NCI-H128 (cell line): ENCODE data around the gene HMCN1.
"Not testable (repeated sequence)": the region's sequence is repeated elsewhere in the genome, so short reads cannot be mapped to it uniquely, and the experiment has no call there.

ENCODE experiments used
- DNase-seq: peaks from one replicate; lab custom pipeline; 2025; ENCODE audit not compliant: unreplicated experiment; lab: John Stamatoyannopoulos, UW

Gene HMCN1

GRCh38 chr1:185739967-185740366, 5.8 kb downstream of the HMCN1 start:
- no peak for DNase-seq

GRCh38 chr1:185741551-185741950, 7.4 kb downstream of the HMCN1 start:
- DNase-seq, result no peak

- DNase-seq, result no peak
Observed at GRCh38 chr1:185742403-185742802, 8.2 kb downstream of the HMCN1 start.

GRCh38 chr1:185745165-185745564, 11.0 kb downstream of the HMCN1 start:
- DNase-seq, result no peak

GRCh38 chr1:185759061-185759460, 24.9 kb downstream of the HMCN1 start:
- no peak for DNase-seq

GRCh38 chr1:185761841-185762240, 27.6 kb downstream of the HMCN1 start:
- no peak for DNase-seq

- DNase-seq, result no peak
Observed at GRCh38 chr1:185767508-185768120, 33.4 kb downstream of the HMCN1 start.

- DNase-seq, result no peak
Observed at GRCh38 chr1:185768371-185768770, 34.2 kb downstream of the HMCN1 start.

- DNase-seq, result no peak
Observed at GRCh38 chr1:185769136-185769535, 34.9 kb downstream of the HMCN1 start.

- no peak for DNase-seq
Observed at GRCh38 chr1:185774394-185774793, 40.2 kb downstream of the HMCN1 start.

GRCh38 chr1:185775501-185775900, 41.3 kb downstream of the HMCN1 start:
- DNase-seq, result peak; percentile 86

- DNase-seq, result no peak
Observed at GRCh38 chr1:185776522-185776921, 42.3 kb downstream of the HMCN1 start.

- DNase-seq, result not testable (repeated sequence)
Observed at GRCh38 chr1:185783860-185784259, 49.7 kb downstream of the HMCN1 start.

- DNase-seq, result no peak
Observed at GRCh38 chr1:185785586-185785985, 51.4 kb downstream of the HMCN1 start.

- DNase-seq, result no peak
Observed at GRCh38 chr1:185786524-185786923, 52.3 kb downstream of the HMCN1 start.

- no peak for DNase-seq
Observed at GRCh38 chr1:185787238-185787637, 53.0 kb downstream of the HMCN1 start.

GRCh38 chr1:185788386-185788785, 54.2 kb downstream of the HMCN1 start:
- DNase-seq, result no peak

GRCh38 chr1:185789501-185790193, 55.5 kb downstream of the HMCN1 start:
- DNase-seq, result no peak

GRCh38 chr1:185790194-185790735, 56.1 kb downstream of the HMCN1 start:
- no peak for DNase-seq

GRCh38 chr1:185792040-185792439, 57.8 kb downstream of the HMCN1 start:
- DNase-seq, result no peak

GRCh38 chr1:185794495-185794894, 60.3 kb downstream of the HMCN1 start:
- DNase-seq, result not testable (repeated sequence)

- no peak for DNase-seq
Observed at GRCh38 chr1:185795181-185795580, 61.0 kb downstream of the HMCN1 start.

GRCh38 chr1:185798505-185798904, 64.3 kb downstream of the HMCN1 start:
- DNase-seq, result no peak
